ENCODE results near the gene CTPS2.

The CTPS2 gene

DNA sequence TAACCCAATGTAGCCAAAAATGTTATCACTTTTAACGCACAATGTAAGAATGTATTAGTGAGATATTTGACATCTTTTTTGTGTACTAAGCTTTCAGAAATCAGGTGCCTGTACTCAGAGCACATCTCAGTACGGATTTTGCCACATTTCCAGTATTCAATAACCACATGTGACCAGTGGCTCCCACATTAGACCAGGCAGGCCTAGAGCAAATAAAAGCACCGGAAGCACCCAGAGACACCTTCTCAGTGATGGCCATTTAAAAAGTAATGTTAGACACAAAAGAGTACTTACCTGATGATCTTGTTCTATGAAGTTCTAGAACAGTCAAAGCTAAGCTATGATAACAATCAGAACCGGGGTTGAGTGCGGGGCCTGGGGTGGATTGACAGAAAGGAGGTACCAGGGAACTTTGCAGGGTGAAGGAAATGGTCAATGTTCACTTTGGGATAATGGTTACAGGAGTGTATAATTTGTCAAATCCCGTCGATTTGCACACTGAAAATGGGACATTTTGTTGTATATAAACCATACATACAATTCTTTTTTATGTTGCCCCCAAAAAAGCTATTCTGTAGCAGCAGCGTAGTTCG is 1.2 kb downstream of the CTPS2 start:
- DNase-seq, result no peak

DNA sequence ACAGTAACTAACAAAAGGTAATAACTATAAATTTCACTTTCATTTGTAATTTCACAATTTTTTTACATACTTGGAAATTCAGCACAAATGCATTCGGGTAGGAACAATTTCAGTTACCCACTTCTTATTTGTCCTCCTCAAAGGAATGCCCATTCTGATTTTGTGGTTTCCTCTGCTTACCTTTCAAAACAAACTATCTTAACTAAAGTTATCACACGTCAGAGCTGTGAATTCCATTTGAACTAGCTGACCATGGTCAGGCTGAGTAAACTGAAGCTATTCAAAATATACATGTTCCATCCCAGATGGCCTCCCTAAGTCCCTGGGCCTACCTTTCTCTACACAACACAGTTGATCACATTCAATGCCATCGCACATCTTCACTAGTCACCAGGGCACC is 4.5 kb downstream of the CTPS2 start:
- DNase-seq, result no peak

DNA sequence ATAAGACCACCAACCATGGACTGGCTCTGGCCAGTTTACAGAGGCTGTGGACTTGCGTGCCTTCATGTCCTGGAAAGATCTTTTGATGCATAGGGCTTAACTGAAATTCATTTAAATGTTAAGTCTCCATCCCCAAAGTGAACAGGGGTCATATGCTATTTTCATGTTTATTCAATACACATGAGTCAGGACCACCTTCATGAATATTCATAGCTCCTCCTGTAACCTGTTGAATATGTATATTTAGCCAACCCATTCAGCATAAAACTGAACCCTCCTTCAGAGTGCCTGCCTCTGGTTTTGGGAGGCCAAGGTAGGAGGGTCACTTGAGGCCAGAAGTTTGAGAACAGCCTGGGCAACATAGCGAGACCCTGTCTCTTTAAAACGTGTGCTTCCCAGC is 7.1 kb downstream of the CTPS2 start:
- no peak for DNase-seq

DNA sequence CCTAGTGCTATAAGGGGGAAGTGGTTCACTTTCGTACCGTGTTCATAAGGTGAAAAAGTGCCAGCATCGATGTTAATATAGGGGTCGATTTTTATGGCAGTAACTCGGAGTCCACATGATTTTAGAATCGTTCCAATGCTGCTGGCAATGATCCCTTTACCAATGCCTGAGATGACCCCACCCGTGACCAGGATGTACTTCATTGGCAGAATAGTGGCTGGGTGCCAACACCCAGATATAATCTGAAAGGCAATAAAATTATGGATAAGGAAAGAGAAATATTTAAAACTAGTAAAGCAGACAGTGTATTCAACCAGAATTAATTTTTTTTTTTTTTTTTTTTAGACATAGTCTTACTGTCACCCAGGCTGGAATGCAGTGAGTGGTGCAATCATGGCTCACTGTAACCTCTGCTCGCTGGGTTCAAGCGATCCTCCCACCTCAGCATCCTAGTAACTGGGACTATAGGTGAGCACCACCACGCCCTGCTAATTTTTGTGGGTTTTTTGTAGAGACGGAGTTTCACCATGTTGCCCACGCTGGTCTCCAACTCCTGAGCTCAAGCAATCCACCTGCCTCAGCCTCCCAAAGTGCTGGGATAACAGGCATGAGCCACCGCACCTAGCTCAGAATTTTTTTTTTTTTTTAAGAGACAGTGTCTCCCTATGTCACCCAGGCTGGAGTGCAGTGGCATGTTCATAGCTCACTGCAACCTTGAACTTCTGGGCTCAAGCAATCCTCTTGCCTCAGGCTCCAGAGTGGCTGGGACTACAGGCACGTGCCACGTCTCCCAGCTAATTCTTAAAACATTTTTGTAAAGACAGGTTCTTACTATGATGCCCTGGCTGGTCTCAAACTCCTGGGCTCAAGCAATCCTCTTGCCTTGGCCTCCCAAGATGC is 9.5 kb downstream of the CTPS2 start:
- no peak for DNase-seq

GRCh38 chrX:16700734-16701133 is 11.7 kb downstream of the CTPS2 start:
- no peak for DNase-seq

DNA sequence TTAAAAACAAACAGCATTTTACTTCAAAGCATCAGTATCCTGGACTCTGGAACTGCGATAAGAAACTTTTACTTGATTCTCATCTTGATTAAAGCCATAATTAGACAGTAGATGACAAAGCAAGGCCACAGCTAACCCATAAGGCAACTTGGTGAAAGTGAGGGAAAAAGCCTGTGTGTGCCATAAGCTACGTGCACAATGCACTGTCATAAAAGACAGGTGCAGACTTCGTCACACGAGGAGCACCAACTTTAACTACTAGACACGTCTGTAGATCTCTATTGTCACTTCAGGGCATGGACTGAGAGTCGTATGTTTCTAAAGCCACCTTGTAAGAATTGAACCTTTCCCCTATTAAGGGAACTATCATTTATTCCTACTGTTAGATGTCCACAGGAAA is 13.1 kb downstream of the CTPS2 start:
- no peak for DNase-seq

GRCh38 chrX:16696956-16697355 is 15.5 kb downstream of the CTPS2 start:
- no peak for DNase-seq

DNA sequence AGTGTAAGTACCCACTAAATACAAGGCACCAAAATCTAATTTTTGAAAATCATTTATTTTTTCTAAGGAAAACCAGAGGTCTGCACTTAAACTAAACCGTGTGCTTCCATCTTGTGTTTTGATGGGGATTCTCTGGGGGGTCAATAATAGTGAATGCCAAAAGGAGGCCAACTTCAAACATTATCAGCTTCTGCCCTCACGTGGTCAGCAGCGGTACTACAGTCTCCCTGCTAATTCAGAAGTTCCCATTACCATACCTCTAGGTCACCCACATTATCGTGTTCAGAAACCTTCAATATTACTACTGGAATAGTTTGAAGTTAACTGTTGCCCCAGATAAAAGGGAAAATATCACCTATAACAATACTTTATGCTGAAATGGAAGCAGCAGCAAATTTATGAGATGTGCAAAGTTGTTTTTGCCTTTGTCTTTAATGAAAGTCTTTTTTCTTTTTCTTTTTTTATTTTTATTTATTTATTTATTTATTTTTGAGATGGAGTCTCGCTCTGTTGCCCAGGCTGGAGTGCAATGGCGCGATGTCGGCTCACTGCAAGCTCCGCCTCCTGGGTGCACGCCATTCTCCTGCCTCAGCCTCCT is 17.3 kb downstream of the CTPS2 start:
- DNase-seq, result peak; percentile 72

- DNase-seq, result no peak
These were observed 25.0 kb downstream of the CTPS2 start for GRCh38 chrX:16687514-16687913.

DNA sequence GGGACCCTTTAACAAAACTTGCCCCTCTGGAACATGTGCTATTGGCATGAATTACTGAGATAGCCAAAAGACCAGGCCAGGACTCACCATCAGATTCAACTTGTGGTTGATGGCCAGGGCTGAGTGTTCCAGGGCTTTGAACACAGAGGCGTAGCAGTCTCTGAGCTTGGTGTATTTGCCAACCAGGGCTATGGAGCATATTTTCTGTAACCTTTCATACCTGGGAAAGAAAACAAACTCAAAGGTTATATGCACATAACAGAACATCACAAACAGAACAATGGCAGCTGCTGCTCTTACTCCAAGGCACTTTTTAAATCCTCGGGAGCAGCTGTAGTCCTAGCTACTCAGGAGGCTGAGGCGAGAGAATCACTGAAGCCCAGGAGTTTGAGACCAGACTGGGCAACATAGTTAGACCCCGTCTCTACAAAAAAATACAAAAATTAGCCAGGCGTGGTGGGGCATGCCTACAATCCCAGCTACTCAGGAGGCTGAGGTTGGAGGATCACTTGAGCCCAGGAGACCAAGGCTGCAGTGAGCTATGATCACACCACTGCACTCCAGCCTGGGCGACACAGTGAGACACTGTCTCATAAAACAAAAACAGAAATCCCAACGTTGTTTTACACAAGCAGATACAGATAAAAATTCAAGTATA is 29.3 kb downstream of the CTPS2 start:
- no peak for DNase-seq

GRCh38 chrX:16678689-16679088 is 33.8 kb downstream of the CTPS2 start:
- DNase-seq, result no peak

GRCh38 chrX:16671005-16671404 is 41.5 kb downstream of the CTPS2 start:
- no peak for DNase-seq

DNA sequence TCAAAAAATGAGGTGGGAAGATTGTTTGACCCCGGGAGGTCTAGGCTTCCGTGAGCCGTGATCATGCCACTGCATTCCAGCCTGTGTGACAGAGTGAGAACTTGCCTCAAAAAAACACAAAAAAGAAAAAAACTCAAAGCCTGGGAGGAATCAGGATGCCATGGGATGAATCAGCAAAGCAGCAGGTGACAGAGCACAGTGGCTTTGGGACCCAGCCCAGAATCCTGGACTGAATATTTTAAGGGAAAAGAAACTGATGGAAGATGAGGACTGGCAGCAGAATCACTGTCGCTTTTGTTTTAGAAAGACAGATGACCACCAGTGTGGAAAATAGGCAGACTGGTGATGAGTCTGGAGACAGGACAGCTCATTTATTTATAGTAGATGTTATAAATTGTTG is 45.9 kb downstream of the CTPS2 start:
- DNase-seq, result no peak

DNA sequence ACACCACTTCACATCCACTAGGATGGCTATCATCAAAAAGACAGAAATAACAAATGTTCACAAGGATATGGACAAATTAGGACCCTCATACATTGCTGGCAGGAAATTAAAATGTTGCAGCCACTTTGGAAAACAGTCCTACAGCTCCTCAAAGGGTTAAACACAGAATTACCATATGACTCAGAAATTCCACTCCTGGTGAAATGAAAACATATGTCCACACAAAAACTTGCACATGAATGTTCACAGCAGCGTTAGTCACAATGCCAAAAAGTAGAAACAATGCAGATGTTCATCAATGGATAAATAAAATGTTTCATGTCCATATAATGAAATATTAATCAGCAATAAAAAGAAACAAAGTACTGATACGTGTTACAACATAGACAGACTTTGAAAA is 47.4 kb downstream of the CTPS2 start:
- no peak for DNase-seq

GRCh38 chrX:16664626-16665025 is 47.8 kb downstream of the CTPS2 start:
- no peak for DNase-seq

DNA sequence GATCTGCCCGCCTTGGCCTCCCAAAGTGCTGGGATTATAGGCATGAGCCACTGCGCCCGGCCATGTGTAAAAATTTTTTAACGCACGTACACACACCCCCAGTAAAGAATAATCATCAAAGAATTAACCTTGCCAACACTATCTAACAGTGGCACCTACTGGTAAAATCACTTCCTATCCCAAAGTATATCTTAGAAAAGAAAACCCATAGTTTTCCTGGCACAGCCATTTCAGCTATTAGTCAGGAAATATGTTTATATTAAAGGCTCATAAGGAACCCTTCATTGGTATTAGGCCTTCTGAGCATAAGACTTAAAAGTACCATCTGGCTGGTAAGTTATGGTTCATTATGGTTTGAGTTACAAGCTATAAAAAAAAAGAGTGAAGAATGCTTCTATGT is 48.4 kb downstream of the CTPS2 start:
- DNase-seq, result no peak

- no peak for DNase-seq
These were observed 50.1 kb downstream of the CTPS2 start for GRCh38 chrX:16662402-16662801.

DNA sequence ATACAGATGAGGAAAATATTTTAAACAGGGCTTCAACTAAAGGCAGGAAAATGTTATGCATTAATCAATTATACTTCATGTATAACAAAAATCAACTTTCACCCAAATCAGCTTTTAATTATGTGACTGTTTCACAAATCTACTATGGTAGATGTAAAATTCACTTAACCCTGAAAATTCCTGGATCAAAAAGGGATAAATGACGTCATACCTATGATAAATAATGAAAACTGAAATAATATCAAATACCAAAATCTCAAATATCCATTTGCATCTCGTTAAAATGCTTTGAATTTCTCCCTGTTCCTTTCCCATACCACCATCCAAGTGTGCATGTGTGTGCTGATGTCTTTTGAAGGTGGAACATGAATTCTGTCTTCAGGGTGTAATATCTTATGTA is 51.0 kb downstream of the CTPS2 start:
- DNase-seq, result no peak

GRCh38 chrX:16659321-16659720 is 53.1 kb downstream of the CTPS2 start:
- no peak for DNase-seq

DNA sequence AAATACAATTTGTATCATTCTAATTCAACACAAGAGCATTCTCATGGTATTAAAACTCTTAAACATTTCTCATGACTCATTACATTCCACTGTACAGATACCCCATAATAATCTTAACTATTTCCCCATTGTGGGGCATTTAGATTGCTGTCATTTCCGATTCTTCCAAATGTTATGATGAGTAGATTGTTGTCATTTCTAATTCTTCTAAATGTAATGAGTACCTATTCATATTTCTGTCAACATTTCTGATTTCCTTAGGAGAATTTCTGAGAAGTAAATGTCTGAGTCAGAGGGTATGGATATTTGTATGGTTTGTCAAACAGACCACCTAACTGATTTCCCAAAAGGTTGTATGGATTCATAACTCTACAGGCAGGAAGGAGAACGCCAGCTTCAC is 54.2 kb downstream of the CTPS2 start:
- DNase-seq, result no peak

GRCh38 chrX:16654093-16654492 is 58.4 kb downstream of the CTPS2 start:
- no peak for DNase-seq

GRCh38 chrX:16653424-16653823 is 59.0 kb downstream of the CTPS2 start:
- DNase-seq, result no peak

- no peak for DNase-seq
These were observed 61.0 kb downstream of the CTPS2 start for GRCh38 chrX:16651391-16652024.

Data from activated CD4-positive, CD25-positive, alpha-beta regulatory T cell treated with anti-CD3 and anti-CD28 coated beads, Interleukin-2, amount 50 U/mL, for 72 hours (primary cell).